Kidney epithelial cell (primary cell): ENCODE measurements around the gene TTK. TPM values are rescaled to one million over a fixed set of nuclear protein-coding genes. Genes with fewer than 3 reads are reported as not detected.

Experiments used
- DNase-seq: peaks from one replicate; pipeline ENCODE4 v3.0.0-alpha.2; 2010; ENCODE audit warnings: low read depth
- H3K27me3 ChIP-seq: 2 replicates; pipeline ENCODE4 v1.6.0; 2011; ENCODE audit warnings: low read length; ENCODE audit not compliant: control insufficient read depth, insufficient read depth
- H3K36me3 ChIP-seq: 2 replicates; pipeline ENCODE4 v1.5.1; 2011; ENCODE audit warnings: low read length; ENCODE audit not compliant: control insufficient read depth, insufficient read depth
- H3K4me3 ChIP-seq: 2 replicates; pipeline ENCODE4 v1.5.1; 2011; ENCODE audit warnings: low read depth, mild to moderate bottlenecking, control low read depth, low read length
- CTCF ChIP-seq: IDR thresholded peaks from 2 replicates; pipeline ENCODE4 v1.5.1; 2011; ENCODE audit warnings: mild to moderate bottlenecking, moderate library complexity, low read length, control low read depth, inconsistent platforms; ENCODE audit not compliant: insufficient read depth, poor library complexity, severe bottlenecking
- total RNA-seq: library from RNA; depleted of rRNA; stranded (reverse); fragments of >200 nt; gene quantifications from 2 replicates; pipeline ENCODE4 v1.2.3, GENCODE V29; 2015

TTK gene
- total RNA-seq, 1 donor from 2014 or later = 4.6 TPM

GRCh38 chr6:80006541-80006940, 2.1 kb downstream of the TTK start:
- Histone ChIP-seq H3K36me3 (no peaks in the 10 kb centered on the region), H3K4me3 (no peak overlapping the region), H3K27me3 (no peaks in the 10 kb centered on the region)
- TF ChIP-seq CTCF = no peak
- no peak for DNase-seq

GRCh38 chr6:80009531-80009930, 5.1 kb downstream of the TTK start:
- no peak for DNase-seq
- Histone ChIP-seq H3K36me3 (no peaks in the 10 kb centered on the region), H3K27me3 (no peaks in the 10 kb centered on the region), H3K4me3 (no peak overlapping the region)
- no peak for TF ChIP-seq CTCF

GRCh38 chr6:80010288-80010687, 5.8 kb downstream of the TTK start:
- H3K4me3 ChIP-seq = no peak overlapping the region
- no peak for TF ChIP-seq CTCF
- no peak for DNase-seq
- no peaks in the 10 kb centered on the region for H3K27me3 ChIP-seq
- no peaks in the 10 kb centered on the region for H3K36me3 ChIP-seq

- Histone ChIP-seq H3K36me3 (no peaks in the 10 kb centered on the region), H3K27me3 (no peaks in the 10 kb centered on the region), H3K4me3 (no peak overlapping the region)
- no peak for DNase-seq
- TF ChIP-seq CTCF = no peak
Observed at GRCh38 chr6:80015839-80016435, 11.5 kb downstream of the TTK start.

GRCh38 chr6:80020381-80021120, 16.1 kb downstream of the TTK start:
- Histone ChIP-seq H3K4me3 (no peak overlapping the region), H3K36me3 (no peaks in the 10 kb centered on the region), H3K27me3 (no peaks in the 10 kb centered on the region)
- no peak for DNase-seq
- TF ChIP-seq CTCF = no peak
